Measurements from ENCODE around the gene DAP.

GRCh38 chr5:10789021-10789420, 28.0 kb upstream of the DAP start:
- TF ChIP-seq, protein P1, sequence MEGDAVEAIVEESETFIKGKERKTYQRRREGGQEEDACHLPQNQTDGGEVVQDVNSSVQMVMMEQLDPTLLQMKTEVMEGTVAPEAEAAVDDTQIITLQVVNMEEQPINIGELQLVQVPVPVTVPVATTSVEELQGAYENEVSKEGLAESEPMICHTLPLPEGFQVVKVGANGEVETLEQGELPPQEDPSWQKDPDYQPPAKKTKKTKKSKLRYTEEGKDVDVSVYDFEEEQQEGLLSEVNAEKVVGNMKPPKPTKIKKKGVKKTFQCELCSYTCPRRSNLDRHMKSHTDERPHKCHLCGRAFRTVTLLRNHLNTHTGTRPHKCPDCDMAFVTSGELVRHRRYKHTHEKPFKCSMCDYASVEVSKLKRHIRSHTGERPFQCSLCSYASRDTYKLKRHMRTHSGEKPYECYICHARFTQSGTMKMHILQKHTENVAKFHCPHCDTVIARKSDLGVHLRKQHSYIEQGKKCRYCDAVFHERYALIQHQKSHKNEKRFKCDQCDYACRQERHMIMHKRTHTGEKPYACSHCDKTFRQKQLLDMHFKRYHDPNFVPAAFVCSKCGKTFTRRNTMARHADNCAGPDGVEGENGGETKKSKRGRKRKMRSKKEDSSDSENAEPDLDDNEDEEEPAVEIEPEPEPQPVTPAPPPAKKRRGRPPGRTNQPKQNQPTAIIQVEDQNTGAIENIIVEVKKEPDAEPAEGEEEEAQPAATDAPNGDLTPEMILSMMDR (conservative IDR thresholded peaks at IDR 0.05 in 1 of 2, IDR thresholded peaks at IDR 0.05 in 1 of 2; ENCODE audit: low read depth in 1 of 2, low read length in 2 of 2), result no peak
- no peak for TF ChIP-seq EZH2 (IDR thresholded peaks at IDR 0.05; ENCODE audit: low read length, missing control alignments)

Measured in fibroblast of lung (primary cell).